HepG2 (cell line): ENCODE data around the gene IGHMBP2. TPM values are rescaled to one million over a fixed set of nuclear protein-coding genes. Genes with fewer than 3 reads are reported as not detected.

Experiments used
- polyA plus RNA-seq, 8 experiments: library from polyadenylated mRNA; depleted of rRNA in 3 of 8; stranded (reverse) in 7 of 8; unstranded in 1 of 8; fragments of >200 nt; fragmentation: Illumina TruSeq in 4 of 8; extraction: Trizol in 4 of 8; gene quantifications; 2 replicates each; pipeline versions ENCODE4 v1.2.1 to v1.2.3, GENCODE V29; 2011 to 2016; ENCODE audit warnings: low read depth in 4 of 8, missing spikeins in 1 of 8, mixed read lengths in 1 of 8; ENCODE audit not compliant: insufficient read depth in 1 of 8
- total RNA-seq, 5 experiments: library from RNA; depleted of rRNA; stranded (reverse); fragments of >200 nt; fragmentation: Illumina TruSeq; extraction: Trizol; gene quantifications; 2 replicates each; pipeline ENCODE4 v1.2.3, GENCODE V29; 2016; ENCODE audit warnings: low read depth in 1 of 5
- TF ChIP-seq, protein P1 (sequence below): sonication (generic); formaldehyde crosslinking; IDR thresholded peaks from 2 replicates; pipeline ENCODE4 v1.4.0; 2020; ENCODE audit warnings: mild to moderate bottlenecking, missing genetic modification reagents
- TF ChIP-seq, protein P2 (sequence below): IDR thresholded peaks from 2 replicates; pipeline ENCODE4 v1.6.1; 2016; ENCODE audit warnings: low read depth
- TF ChIP-seq, protein P3 (sequence below): sonication (generic); formaldehyde crosslinking; IDR thresholded peaks from 2 replicates; pipeline ENCODE4 v1.4.0; 2020; ENCODE audit warnings: missing genetic modification reagents
- TF ChIP-seq, protein P4 (sequence below): IDR thresholded peaks from 2 replicates; pipeline ENCODE4 v1.6.1; 2018; ENCODE audit warnings: missing genetic modification reagents

IGHMBP2 gene
- total and polyA plus RNA-seq, 2 of the 13 experiments (the other 11 are each of a cell fraction or from before 2014, with no cell fraction given): 8.9 to 9.9 TPM

DNA sequence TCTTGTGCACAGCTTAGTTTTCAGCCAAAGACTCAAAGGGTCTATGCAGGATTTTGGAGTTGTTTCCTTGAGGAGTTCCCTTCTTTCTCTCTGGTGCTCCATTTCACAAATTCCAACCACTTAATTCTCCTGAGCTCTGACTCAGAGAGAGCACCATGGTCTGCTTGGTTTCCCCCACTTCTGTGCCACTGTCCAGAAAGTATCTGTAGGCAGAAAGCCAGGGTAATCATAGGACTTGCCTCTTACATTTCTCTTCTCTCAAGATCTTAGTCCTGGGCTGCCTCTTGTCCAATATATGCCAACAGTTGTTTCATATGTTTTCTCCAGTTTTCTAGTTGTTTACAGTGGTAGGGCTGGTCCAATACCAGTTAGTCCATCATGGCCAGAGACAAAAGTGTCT is 83.5 kb downstream of the IGHMBP2 start (continued):
- TF ChIP-seq, protein P1, sequence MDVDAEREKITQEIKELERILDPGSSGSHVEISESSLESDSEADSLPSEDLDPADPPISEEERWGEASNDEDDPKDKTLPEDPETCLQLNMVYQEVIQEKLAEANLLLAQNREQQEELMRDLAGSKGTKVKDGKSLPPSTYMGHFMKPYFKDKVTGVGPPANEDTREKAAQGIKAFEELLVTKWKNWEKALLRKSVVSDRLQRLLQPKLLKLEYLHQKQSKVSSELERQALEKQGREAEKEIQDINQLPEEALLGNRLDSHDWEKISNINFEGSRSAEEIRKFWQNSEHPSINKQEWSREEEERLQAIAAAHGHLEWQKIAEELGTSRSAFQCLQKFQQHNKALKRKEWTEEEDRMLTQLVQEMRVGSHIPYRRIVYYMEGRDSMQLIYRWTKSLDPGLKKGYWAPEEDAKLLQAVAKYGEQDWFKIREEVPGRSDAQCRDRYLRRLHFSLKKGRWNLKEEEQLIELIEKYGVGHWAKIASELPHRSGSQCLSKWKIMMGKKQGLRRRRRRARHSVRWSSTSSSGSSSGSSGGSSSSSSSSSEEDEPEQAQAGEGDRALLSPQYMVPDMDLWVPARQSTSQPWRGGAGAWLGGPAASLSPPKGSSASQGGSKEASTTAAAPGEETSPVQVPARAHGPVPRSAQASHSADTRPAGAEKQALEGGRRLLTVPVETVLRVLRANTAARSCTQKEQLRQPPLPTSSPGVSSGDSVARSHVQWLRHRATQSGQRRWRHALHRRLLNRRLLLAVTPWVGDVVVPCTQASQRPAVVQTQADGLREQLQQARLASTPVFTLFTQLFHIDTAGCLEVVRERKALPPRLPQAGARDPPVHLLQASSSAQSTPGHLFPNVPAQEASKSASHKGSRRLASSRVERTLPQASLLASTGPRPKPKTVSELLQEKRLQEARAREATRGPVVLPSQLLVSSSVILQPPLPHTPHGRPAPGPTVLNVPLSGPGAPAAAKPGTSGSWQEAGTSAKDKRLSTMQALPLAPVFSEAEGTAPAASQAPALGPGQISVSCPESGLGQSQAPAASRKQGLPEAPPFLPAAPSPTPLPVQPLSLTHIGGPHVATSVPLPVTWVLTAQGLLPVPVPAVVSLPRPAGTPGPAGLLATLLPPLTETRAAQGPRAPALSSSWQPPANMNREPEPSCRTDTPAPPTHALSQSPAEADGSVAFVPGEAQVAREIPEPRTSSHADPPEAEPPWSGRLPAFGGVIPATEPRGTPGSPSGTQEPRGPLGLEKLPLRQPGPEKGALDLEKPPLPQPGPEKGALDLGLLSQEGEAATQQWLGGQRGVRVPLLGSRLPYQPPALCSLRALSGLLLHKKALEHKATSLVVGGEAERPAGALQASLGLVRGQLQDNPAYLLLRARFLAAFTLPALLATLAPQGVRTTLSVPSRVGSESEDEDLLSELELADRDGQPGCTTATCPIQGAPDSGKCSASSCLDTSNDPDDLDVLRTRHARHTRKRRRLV: no peak
- TF ChIP-seq, protein P2, sequence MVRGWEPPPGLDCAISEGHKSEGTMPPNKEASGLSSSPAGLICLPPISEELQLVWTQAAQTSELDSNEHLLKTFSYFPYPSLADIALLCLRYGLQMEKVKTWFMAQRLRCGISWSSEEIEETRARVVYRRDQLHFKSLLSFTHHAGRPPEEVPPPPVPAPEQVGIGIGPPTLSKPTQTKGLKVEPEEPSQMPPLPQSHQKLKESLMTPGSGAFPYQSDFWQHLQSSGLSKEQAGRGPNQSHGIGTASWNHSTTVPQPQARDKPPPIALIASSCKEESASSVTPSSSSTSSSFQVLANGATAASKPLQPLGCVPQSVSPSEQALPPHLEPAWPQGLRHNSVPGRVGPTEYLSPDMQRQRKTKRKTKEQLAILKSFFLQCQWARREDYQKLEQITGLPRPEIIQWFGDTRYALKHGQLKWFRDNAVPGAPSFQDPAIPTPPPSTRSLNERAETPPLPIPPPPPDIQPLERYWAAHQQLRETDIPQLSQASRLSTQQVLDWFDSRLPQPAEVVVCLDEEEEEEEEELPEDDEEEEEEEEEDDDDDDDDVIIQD (CRISPR knock-in tag): no peak
- TF ChIP-seq, protein P3, sequence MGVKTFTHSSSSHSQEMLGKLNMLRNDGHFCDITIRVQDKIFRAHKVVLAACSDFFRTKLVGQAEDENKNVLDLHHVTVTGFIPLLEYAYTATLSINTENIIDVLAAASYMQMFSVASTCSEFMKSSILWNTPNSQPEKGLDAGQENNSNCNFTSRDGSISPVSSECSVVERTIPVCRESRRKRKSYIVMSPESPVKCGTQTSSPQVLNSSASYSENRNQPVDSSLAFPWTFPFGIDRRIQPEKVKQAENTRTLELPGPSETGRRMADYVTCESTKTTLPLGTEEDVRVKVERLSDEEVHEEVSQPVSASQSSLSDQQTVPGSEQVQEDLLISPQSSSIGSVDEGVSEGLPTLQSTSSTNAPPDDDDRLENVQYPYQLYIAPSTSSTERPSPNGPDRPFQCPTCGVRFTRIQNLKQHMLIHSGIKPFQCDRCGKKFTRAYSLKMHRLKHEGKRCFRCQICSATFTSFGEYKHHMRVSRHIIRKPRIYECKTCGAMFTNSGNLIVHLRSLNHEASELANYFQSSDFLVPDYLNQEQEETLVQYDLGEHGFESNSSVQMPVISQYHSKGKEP (CRISPR knock-in tag): no peak
- TF ChIP-seq, protein P4, sequence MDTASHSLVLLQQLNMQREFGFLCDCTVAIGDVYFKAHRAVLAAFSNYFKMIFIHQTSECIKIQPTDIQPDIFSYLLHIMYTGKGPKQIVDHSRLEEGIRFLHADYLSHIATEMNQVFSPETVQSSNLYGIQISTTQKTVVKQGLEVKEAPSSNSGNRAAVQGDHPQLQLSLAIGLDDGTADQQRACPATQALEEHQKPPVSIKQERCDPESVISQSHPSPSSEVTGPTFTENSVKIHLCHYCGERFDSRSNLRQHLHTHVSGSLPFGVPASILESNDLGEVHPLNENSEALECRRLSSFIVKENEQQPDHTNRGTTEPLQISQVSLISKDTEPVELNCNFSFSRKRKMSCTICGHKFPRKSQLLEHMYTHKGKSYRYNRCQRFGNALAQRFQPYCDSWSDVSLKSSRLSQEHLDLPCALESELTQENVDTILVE (CRISPR knock-in tag): no peak
